Hepatocyte (in vitro differentiated cells): Measurements from ENCODE around the gene LRP1B. TPM values are rescaled to one million over a fixed set of nuclear protein-coding genes. Genes with fewer than 3 reads are reported as not detected.

Experiments
- DNase-seq: peaks from one replicate; pipeline ENCODE4 v3.0.0-alpha.2; 2016; ENCODE audit warnings: low spot score
- H2AFZ ChIP-seq: fragments of 200-600 bp; sonication (generic); 2 replicates; pipeline ENCODE4 v1.6.0; 2016; ENCODE audit warnings: antibody characterized with exemption, mild to moderate bottlenecking
- H3K27ac ChIP-seq: fragments of 200-600 bp; sonication (generic); 2 replicates; pipeline ENCODE4 v1.5.1; 2016; ENCODE audit warnings: mild to moderate bottlenecking
- H3K27me3 ChIP-seq: fragments of 200-600 bp; sonication (generic); 2 replicates; pipeline ENCODE4 v1.6.1; 2016
- H3K36me3 ChIP-seq: fragments of 200-600 bp; sonication (generic); replicated peaks from 2 replicates; pipeline ENCODE4 v1.5.1; 2016; ENCODE audit warnings: low read depth; ENCODE audit not compliant: insufficient read depth
- H3K4me1 ChIP-seq: fragments of 200-600 bp; sonication (generic); 2 replicates; pipeline ENCODE4 v1.5.1; 2016; ENCODE audit warnings: mild to moderate bottlenecking, moderate library complexity; ENCODE audit not compliant: insufficient read depth
- H3K4me2 ChIP-seq: fragments of 200-600 bp; sonication (generic); 2 replicates; pipeline ENCODE4 v1.6.0; 2016
- H3K4me3 ChIP-seq: fragments of 200-600 bp; sonication (generic); 2 replicates; pipeline ENCODE4 v1.5.1; 2016; ENCODE audit warnings: mild to moderate bottlenecking
- H3K79me2 ChIP-seq: fragments of 200-600 bp; sonication (generic); 2 replicates; pipeline ENCODE4 v1.6.0; 2017; ENCODE audit warnings: mild to moderate bottlenecking
- H3K9me2 ChIP-seq: fragments of 200-600 bp; sonication (generic); replicated peaks from 2 replicates; pipeline ENCODE4 v1.6.0; 2017; ENCODE audit warnings: mild to moderate bottlenecking; ENCODE audit not compliant: insufficient read depth
- H3K9me3 ChIP-seq: fragments of 200-600 bp; sonication (generic); 2 replicates; pipeline ENCODE4 v1.5.1; 2016; ENCODE audit warnings: low read depth, mild to moderate bottlenecking
- H4K20me1 ChIP-seq: fragments of 200-600 bp; sonication (generic); 2 replicates; pipeline ENCODE4 v1.6.0; 2016; ENCODE audit warnings: mild to moderate bottlenecking; ENCODE audit not compliant: insufficient read depth, poor library complexity, severe bottlenecking
- EZH2 ChIP-seq: fragments of 200-600 bp; sonication (generic); IDR thresholded peaks from 2 replicates; pipeline ENCODE4 v1.6.1; 2016; ENCODE audit warnings: antibody characterized with exemption, mild to moderate bottlenecking, borderline replicate concordance
- EZH2phosphoT487 ChIP-seq: fragments of 200-600 bp; sonication (generic); IDR thresholded peaks from one replicate; pipeline ENCODE4 v1.6.1; 2018; ENCODE audit warnings: antibody characterized with exemption, mild to moderate bottlenecking, low read depth, moderate library complexity; ENCODE audit not compliant: unreplicated experiment, severe bottlenecking
- WGBS: methylation state at CpG from one replicate; pipeline ENCODE4 v1.1.6; 2016; ENCODE audit warnings: low lambda C conversion rate; ENCODE audit errors: missing lambda C conversion rate; 5-methylcytosine and 5-hydroxymethylcytosine counted together
- polyA plus RNA-seq: library from polyadenylated mRNA; unstranded; fragments of >200 nt; fragmentation: Nextera tagmentation; extraction: Ambion mirVana; gene quantifications from 2 replicates; pipeline ENCODE4 v1.2.1, GENCODE V29; 2016
- total RNA-seq: library from RNA; depleted of rRNA; stranded (reverse); fragments of >200 nt; gene quantifications from 2 replicates; pipeline ENCODE4 v1.2.3, GENCODE V29; 2014
- TF ChIP-seq, protein P1 (sequence below): fragments of 200-600 bp; sonication (generic); IDR thresholded peaks from 2 replicates; pipeline ENCODE4 v1.5.1; 2016; ENCODE audit warnings: antibody characterized with exemption, mild to moderate bottlenecking; ENCODE audit not compliant: poor library complexity

Gene LRP1B
- total and polyA plus RNA-seq, 2 experiments from 2014 or later = 0.65 to 2.0 TPM

DNA sequence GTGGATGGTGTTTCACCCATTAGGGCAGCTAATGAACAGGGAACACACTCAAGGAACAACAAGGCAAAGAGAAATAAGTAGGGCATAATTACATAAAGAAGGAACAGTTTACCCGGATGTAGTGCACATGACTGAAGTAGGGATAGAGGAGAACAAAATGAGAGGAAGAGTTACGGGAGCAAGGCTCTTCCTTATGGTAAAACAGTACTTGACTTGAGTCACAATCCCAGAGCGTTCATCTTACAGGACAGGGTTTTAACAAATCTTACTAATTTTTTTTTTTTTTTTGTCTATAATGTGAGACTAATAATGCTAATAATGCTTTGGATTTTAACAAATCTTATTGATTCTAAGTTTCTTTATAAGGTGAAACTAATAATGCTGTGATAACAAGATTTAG is 1329.5 kb downstream of the LRP1B start:
- DNase-seq = no peak
- no peak overlapping the region for H3K27ac ChIP-seq
- H3K4me3 ChIP-seq = no peak overlapping the region
- 98% methylated on average over 3 of the region's 3 CpGs for WGBS
- H2AFZ ChIP-seq = no peak overlapping the region
- H3K27me3 ChIP-seq = no peaks in the 10 kb centered on the region
- H4K20me1 ChIP-seq = no peaks in the 10 kb centered on the region
- H3K9me2 ChIP-seq = no peaks in the 10 kb centered on the region
- no peaks in the 10 kb centered on the region for H3K36me3 ChIP-seq
- no peaks in the 10 kb centered on the region for H3K9me3 ChIP-seq
- TF ChIP-seq, protein P1, sequence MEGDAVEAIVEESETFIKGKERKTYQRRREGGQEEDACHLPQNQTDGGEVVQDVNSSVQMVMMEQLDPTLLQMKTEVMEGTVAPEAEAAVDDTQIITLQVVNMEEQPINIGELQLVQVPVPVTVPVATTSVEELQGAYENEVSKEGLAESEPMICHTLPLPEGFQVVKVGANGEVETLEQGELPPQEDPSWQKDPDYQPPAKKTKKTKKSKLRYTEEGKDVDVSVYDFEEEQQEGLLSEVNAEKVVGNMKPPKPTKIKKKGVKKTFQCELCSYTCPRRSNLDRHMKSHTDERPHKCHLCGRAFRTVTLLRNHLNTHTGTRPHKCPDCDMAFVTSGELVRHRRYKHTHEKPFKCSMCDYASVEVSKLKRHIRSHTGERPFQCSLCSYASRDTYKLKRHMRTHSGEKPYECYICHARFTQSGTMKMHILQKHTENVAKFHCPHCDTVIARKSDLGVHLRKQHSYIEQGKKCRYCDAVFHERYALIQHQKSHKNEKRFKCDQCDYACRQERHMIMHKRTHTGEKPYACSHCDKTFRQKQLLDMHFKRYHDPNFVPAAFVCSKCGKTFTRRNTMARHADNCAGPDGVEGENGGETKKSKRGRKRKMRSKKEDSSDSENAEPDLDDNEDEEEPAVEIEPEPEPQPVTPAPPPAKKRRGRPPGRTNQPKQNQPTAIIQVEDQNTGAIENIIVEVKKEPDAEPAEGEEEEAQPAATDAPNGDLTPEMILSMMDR = no peak
- TF ChIP-seq EZH2phosphoT487 = no peak
- no peak for TF ChIP-seq EZH2
- H3K4me2 ChIP-seq = no peak overlapping the region
- no peaks in the 10 kb centered on the region for H3K4me1 ChIP-seq
- no peaks in the 10 kb centered on the region for H3K79me2 ChIP-seq

DNA sequence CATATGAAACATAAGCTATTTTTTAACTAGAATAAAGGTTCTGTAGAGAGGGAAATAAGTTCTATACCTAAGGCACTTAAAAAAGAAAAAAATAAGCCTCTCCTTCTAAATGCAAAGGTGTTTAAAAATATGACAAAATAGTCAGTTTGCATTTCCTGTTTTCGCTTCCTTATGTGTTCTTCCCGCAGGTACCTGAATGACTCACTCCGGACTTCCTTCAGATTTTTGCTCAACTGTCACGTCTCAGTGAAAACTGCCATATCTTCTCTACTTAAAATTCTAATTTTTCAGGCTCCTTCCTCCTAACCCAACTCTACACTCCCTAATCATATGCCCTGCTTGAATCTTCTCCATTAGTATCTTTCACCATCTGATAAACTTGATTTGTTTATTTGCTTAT is 1333.1 kb downstream of the LRP1B start:
- Histone ChIP-seq H3K27ac (no peak overlapping the region), H3K4me1 (no peaks in the 10 kb centered on the region), H3K79me2 (no peaks in the 10 kb centered on the region), H2AFZ (no peak overlapping the region), H3K4me2 (no peak overlapping the region), H3K9me2 (no peaks in the 10 kb centered on the region), H3K9me3 (no peaks in the 10 kb centered on the region), H3K27me3 (no peaks in the 10 kb centered on the region), H3K36me3 (no peaks in the 10 kb centered on the region), H4K20me1 (no peaks in the 10 kb centered on the region), H3K4me3 (no peak overlapping the region)
- 86% methylated on average over 4 of the region's 4 CpGs for WGBS
- DNase-seq = no peak
- TF ChIP-seq EZH2 = no peak
- TF ChIP-seq EZH2phosphoT487 = no peak
- TF ChIP-seq, protein P1 = no peak

DNA sequence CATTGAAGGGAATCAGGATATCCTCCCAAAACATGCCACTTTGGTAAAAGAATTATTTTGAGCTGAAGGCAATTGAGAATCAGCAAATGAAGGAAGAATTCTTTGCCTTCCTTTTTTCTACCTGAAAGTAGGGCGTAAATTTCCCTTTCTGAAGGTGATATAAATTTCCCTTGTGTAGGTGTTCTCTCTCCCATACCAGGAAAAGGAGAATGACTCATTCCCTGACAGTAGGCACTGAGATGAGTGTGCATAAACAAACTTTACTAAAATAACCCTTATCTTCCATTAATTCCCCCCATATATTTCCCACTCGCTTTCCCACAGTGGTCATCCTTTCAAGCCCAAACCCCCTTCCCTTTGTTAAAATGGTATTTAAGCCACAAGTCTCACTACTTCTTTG is 1339.0 kb downstream of the LRP1B start:
- no peak overlapping the region for H2AFZ ChIP-seq
- no peak overlapping the region for H3K27ac ChIP-seq
- no peaks in the 10 kb centered on the region for H3K9me3 ChIP-seq
- DNase-seq = no peak
- H3K27me3 ChIP-seq = no peaks in the 10 kb centered on the region
- TF ChIP-seq EZH2phosphoT487 = no peak
- TF ChIP-seq EZH2 = no peak
- TF ChIP-seq, protein P1 = no peak
- H4K20me1 ChIP-seq = no peaks in the 10 kb centered on the region
- no peak overlapping the region for H3K4me2 ChIP-seq
- no peak overlapping the region for H3K4me3 ChIP-seq
- WGBS = 61% methylated on average over 2 of the region's 2 CpGs
- no peaks in the 10 kb centered on the region for H3K79me2 ChIP-seq
- no peaks in the 10 kb centered on the region for H3K9me2 ChIP-seq
- H3K36me3 ChIP-seq = no peaks in the 10 kb centered on the region
- no peaks in the 10 kb centered on the region for H3K4me1 ChIP-seq

DNA sequence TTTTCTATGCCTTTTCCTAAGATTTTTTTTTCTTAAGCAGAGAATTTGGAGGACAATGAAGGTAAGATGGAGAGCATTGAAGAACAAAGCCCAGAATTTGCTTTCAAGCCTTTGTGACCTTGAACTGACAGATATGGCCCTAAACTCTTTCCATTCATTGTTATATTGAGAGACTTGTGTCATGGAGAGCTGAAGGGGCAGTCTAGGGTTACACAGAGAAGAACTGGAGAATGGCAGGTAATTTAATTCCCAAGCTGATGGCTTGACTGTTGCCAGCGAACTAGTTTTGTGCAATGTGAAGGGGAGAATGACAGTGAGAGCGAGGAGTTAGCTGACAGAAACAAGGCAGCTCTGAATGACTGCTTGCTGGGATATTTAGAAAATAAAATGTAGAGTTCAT is 1344.2 kb downstream of the LRP1B start:
- no peak for DNase-seq
- no peaks in the 10 kb centered on the region for H3K4me1 ChIP-seq
- no peak overlapping the region for H2AFZ ChIP-seq
- no peaks in the 10 kb centered on the region for H4K20me1 ChIP-seq
- H3K9me2 ChIP-seq = no peaks in the 10 kb centered on the region
- no peak overlapping the region for H3K4me3 ChIP-seq
- H3K27me3 ChIP-seq = no peaks in the 10 kb centered on the region
- TF ChIP-seq EZH2 (no peak), EZH2phosphoT487 (no peak)
- TF ChIP-seq, protein P1 = no peak
- H3K36me3 ChIP-seq = no peaks in the 10 kb centered on the region
- no peaks in the 10 kb centered on the region for H3K79me2 ChIP-seq
- H3K4me2 ChIP-seq = no peak overlapping the region
- no peak overlapping the region for H3K27ac ChIP-seq
- 94% methylated on average over 2 of the region's 2 CpGs for WGBS
- H3K9me3 ChIP-seq = no peaks in the 10 kb centered on the region
